GM12874 (cell line): ENCODE measurements around the gene EGLN3.

Experiments
- CTCF ChIP-seq: IDR thresholded peaks from 2 replicates; pipeline ENCODE4 v1.5.1; 2011; ENCODE audit warnings: low read depth, mild to moderate bottlenecking, control low read depth, low read length, moderate library complexity; ENCODE audit not compliant: insufficient read depth

Gene EGLN3

DNA sequence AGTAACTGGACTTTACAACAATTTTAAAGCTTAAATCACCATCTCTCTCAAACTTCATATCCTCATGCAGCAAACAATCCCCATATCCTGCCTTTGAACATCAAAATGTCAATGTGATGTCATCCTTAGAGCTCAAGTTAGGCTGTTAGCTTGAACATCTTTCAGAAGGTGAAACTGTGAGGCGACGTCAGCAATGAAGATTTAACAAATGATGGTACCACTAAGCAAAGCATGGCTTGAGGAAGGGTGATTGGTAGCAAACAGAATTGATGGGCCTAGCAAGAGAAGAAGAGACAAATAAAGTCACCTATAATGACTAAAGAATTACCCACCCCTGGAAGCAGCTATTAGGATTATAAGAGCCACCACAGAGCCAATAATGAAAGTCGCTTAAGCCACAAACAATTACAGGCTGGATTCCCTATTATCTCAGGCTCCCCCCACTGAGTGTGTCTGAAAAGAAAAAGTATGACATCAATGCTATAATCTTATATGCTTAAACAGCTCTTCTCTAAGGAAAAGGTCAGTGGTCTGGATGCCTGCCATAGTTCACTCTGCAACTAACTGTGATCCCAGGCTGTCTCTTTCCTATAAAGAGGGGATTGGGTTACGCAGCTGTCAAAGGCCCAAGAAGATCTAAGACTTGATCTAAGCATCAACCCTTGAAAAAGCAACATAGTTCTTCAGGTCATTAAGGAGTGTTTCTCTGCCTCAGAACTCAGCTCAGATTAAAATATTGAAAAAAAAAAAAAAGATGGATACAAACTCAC is 18.1 kb downstream of the EGLN3 start:
- TF ChIP-seq CTCF, result no peak

GRCh38 chr14:33932033-33932432 is 18.8 kb downstream of the EGLN3 start:
- no peak for TF ChIP-seq CTCF

- TF ChIP-seq CTCF, result no peak
Measured at GRCh38 chr14:33931461-33931860, 19.4 kb downstream of the EGLN3 start.

DNA sequence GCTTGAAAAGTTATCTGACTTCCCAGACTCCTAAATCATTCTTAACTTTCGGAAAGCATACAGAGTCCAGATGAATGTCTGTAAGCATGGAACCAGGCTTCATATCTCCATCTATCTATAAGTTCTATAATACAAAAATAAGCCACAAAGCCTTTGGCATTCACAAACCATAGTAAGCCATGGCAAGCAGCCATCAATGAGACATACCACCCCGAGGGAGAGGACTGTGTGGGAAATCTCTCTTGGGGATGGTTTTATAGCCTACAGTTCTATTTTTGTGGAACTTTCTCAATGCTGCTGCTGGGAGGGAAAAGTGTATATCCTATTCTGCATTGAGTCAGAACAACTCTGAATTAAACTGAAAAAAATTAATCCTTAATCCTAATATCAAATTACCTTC is 20.4 kb downstream of the EGLN3 start:
- TF ChIP-seq CTCF, result no peak

GRCh38 chr14:33929799-33930408 is 21.0 kb downstream of the EGLN3 start:
- no peak for TF ChIP-seq CTCF

DNA sequence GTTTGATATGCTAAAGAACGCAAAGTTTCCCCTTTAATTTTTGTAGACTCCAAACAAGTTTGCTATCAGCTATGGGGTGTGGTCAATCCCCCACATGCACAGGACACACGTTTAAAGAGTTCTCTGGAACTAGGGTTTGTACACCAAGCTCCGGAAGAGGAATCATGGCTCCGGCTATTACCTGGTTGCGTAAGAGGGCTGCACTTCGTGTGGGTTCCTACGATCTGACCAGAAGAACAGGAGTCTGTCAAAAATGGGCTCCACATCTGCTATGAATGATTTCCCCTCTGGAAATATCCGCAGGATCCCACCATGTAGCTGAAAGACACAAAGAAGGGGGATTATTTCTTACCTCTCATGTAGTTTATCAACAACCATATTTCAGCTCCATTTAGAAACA is 22.0 kb downstream of the EGLN3 start:
- TF ChIP-seq CTCF, result no peak

DNA sequence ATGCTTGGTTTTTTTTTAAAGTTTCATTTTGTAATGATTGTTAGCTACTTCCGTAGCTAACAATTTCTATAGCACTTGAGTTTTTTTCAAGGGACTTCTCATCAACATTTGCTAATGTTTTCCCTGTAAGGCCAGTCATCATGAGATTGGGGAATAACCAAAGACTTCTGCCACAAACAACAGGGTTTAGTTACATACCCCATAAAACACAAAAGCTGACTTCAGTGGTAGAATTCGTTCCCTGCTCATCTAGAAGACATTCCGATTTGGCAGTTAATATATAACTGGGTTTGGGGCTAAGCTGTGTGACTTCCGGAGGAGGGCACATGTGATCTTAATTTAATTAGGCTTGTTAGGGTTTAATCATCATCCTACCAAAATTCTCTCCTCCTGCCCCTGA is 22.9 kb downstream of the EGLN3 start:
- no peak for TF ChIP-seq CTCF
